H54 (cell line): ENCODE data around the gene PRCC.

Experiments used
- DNase-seq: peaks from one replicate; pipeline ENCODE4 v3.0.0; 2011; ENCODE audit warnings: low spot score, mixed read lengths; ENCODE audit not compliant: insufficient read length
- FAIRE-seq: peaks from 3 replicates; lab custom pipeline; 2011; peaks lifted over from hg19 to GRCh38; lab: Jason Lieb, UNC
- POLR2A ChIP-seq: IDR thresholded peaks from 2 replicates; pipeline ENCODE4 v1.6.1; 2011; ENCODE audit warnings: low read depth, mild to moderate bottlenecking, low read length

Gene PRCC

GRCh38 chr1:156836892-156837291 is 69.6 kb downstream of the PRCC start:
- FAIRE-seq (no peak), DNase-seq (no peak)
- no peak for TF ChIP-seq POLR2A

GRCh38 chr1:156838972-156839371 is 71.6 kb downstream of the PRCC start:
- FAIRE-seq, result no peak
- peak; percentile 52 for DNase-seq
- TF ChIP-seq POLR2A, result no peak

GRCh38 chr1:156839426-156840109 is 72.2 kb downstream of the PRCC start:
- no peak for TF ChIP-seq POLR2A
- no peak for FAIRE-seq
- DNase-seq, result no peak

GRCh38 chr1:156840186-156840897 is 73.0 kb downstream of the PRCC start:
- FAIRE-seq (no peak), DNase-seq (no peak)
- no peak for TF ChIP-seq POLR2A

GRCh38 chr1:156840898-156841279 is 73.6 kb downstream of the PRCC start:
- DNase-seq, result no peak
- no peak for TF ChIP-seq POLR2A
- FAIRE-seq, result no peak

- TF ChIP-seq POLR2A, result no peak
- FAIRE-seq (no peak), DNase-seq (no peak)
Observed at GRCh38 chr1:156841295-156841855, 74.0 kb downstream of the PRCC start.

GRCh38 chr1:156842618-156843300 is 75.4 kb downstream of the PRCC start:
- DNase-seq (no peak), FAIRE-seq (no peak)
- no peak for TF ChIP-seq POLR2A

- DNase-seq (no peak), FAIRE-seq (no peak)
- no peak for TF ChIP-seq POLR2A
Observed at GRCh38 chr1:156844102-156844501, 76.8 kb downstream of the PRCC start.

GRCh38 chr1:156844638-156845037 is 77.3 kb downstream of the PRCC start:
- no peak for DNase-seq
- FAIRE-seq, result no peak
- TF ChIP-seq POLR2A, result no peak

- FAIRE-seq (no peak), DNase-seq (no peak)
- TF ChIP-seq POLR2A, result no peak
Observed at GRCh38 chr1:156845055-156845952, 78.0 kb downstream of the PRCC start.

GRCh38 chr1:156845953-156846545 is 78.7 kb downstream of the PRCC start:
- no peak for DNase-seq
- TF ChIP-seq POLR2A, result no peak
- no peak for FAIRE-seq

- TF ChIP-seq POLR2A, result no peak
- DNase-seq, result no peak
- FAIRE-seq, result no peak
Observed at GRCh38 chr1:156846643-156847042, 79.3 kb downstream of the PRCC start.
